GM21381 (cell line): ENCODE results near the gene GAGE10.

ENCODE experiments used
- ATAC-seq: cut with Tn5 transposase; IDR thresholded peaks from one replicate; pipeline ENCODE4 v1.9.1; 2021; ENCODE audit warnings: mild to moderate bottlenecking, moderate library complexity; ENCODE audit not compliant: unreplicated experiment

Gene GAGE10, protein sequence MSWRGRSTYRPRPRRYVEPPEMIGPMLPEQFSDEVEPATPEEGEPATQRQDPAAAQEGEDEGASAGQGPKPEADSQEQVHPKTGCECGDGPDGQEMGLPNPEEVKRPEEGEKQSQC

GRCh38 chrX:49303346-49303745, at the start of gene GAGE10:
GAGE10 (plus strand) TSS chrX:49303646; CDS start chrX:49304860, 1,214 bp downstream.
- no peak for ATAC-seq

DNA sequence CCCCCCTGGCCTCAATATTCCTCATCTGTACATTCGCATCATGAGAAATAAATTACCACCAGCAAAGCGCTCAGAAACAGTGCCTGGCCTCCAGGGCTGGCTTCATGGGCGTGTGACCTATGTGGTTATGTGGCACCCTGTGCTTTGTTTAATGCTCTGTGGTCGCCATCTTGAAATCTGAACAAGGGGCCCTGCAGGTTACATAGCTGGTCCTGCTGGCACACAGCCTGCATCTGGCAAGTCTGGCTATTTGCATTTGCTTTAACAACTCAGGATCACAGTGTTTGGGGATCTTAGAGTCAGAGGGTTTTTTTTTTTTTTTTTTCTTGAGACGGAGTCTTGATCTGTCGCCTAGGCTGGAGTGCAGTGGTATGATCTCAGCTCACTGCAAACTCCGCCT, 48.8 kb upstream of the GAGE10 start:
- ATAC-seq: no peak

GRCh38 chrX:49256268-49256995, 47.0 kb upstream of the GAGE10 start:
- no peak for ATAC-seq

GRCh38 chrX:49257074-49257790, 46.2 kb upstream of the GAGE10 start:
- no peak for ATAC-seq

DNA sequence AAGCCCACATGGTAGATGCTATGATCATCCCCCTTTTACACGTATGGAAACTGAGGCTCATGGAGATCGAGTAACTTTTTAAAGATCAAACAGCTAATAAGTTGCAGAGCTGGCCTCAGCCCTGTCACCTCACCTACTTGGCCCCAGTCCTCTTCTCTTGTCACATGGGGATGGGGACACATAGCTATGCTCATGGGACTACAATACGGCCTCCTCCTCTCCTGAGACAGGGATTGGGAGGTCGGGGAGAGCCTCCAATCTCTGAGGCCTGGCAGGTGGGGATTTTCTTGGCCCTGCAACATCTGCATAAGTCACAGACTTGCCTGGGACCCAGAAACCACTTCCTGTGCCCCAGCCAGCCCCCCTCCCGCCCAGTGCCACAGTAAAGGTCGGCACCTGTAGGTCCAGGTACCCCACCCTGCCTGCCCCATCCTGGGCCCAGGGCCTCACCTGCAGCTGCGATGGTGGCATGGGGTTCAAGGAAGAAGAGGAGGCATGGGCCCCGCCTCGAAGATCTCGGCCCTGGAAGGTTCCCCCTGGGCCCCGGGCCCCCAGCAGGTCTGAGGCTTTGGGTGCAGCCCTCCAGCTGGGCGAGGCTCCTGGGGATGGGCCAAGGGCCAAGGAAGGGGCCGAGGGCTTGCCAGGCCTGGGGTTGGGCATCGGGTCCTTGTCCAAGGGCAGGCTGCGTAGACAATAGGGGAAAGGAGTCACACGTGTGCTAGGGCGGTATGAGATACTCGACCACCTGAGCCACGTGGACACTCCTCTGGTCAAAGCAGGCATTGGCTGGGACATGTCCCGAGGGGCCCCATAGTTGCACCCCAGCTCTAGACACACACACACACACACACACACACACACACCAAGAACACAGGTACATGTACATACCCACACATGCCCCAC, 45.3 kb upstream of the GAGE10 start:
- no peak for ATAC-seq

DNA sequence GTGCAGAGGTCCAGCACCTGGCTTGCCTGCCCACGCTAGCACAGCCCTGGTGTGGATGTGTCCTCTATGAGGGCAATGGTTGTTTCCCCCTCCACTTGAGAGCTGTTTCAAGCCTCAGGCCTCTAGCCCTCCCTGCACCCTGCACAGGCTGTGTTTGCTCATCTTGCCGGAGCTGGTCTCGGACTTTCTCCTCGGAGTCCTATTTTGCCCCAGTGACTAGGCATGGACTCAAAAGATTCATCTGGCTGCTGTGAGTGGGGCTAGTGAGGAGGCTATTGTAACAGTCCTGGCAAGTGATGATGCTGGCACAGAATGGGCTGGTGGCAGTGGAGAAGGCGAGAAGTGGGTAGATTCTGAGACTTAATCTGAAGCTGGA, 44.7 kb upstream of the GAGE10 start:
- no peak for ATAC-seq

GRCh38 chrX:49260221-49260985, 43.0 kb upstream of the GAGE10 start:
- ATAC-seq: no peak

DNA sequence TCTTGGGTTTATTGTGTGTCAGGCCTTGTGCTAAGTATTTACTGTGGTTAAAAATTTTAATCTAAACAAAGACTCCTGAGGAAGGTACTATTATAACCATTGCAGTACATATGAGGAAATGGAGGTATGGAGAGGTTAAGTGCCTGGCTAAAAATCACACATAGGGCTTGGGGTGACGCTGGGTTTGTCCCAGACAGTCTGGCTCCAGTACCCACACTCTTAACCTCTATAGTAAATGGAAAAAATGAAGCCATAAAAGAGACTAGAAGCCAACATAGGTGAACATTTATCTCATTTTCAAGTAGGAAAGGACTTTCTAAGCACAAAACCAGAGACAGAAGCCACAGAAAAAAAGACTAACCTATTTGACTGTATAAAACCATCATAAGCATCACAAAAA, 40.8 kb upstream of the GAGE10 start:
- no peak for ATAC-seq

GRCh38 chrX:49263631-49264030, 39.8 kb upstream of the GAGE10 start:
- ATAC-seq: no peak

DNA sequence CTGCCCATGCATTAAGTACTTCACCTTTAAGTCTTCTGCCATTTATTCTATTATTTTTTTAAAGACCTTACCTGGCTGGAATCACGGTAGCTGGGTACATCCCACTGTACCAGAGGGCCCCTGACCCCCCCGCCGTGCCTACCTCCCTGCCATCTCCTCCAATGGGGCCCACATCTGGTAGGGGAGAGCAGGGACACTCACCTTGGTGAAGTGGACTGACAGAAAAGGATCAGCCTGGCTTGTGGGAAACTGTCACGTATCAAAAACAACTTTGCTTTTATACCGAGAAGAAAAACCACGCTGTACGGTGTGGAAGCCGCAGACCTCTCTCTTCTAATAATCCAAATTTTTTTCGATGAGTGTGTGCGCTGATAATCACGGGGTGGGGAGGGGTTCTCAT, 39.0 kb upstream of the GAGE10 start, which contains the start of gene FOXP3:
Gene FOXP3, minus strand, starts transcription at position 251 of the 400 bp plus-strand sequence. CDS start 6,205 bp downstream, outside the sequence.
- ATAC-seq: no peak

DNA sequence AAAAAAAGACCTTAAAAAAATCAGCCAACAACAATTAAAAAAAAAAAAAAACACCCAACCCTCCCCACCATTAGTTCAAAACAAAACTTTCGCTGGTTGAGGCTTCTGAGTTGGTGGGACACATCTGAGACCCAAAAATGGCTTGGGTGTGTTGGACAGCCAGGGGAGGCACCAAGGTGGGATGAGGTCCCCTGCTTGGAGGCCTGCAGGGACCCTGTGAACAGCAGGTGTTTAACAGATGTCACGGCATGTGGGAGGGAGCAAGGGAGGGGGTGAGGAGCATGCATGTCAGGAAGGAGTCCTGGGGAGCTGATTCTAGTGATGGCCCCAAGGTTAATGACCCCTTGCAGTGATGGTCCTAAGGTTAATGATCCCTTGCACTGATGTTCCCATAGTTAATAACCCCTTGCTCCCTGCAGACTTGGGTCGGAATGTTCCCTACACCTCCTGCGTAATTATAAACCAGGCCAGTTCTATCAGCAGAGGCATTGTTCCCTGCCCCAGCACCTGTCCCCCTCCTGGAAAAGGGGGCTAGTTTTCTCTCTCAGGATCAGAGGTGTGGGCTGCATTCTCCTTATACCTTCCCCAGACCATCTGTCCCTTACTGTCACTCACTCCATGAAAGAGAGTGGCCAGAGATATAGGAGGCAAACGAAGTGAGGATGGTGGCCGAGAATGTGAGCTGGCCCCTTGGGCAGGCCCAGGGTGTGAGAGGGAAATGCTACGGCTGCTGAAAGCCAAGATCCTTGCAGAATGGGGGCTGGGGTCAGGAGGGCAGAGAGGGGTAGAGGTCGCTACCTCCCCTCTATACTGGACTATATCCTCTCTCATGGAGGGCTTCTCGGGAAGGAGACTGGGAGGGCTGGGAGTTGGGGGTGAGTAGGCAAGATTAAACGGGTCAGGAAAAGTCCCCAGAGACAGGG, 36.7 kb upstream of the GAGE10 start:
- no peak for ATAC-seq

DNA sequence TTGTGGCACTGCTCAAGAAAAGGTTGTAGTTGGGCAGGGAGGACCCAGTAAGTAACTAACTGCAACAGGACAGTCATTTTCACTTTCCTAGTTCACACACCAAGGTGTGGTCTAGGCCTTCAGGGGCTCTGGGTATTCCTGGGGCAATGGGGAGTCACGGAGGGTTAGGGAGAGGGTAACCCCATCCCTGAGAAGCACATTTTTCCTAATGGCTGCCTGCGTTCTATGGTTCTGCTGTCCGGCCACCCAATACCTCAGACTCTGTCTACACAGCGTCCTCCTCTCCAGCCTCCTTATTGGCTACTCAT, 34.8 kb upstream of the GAGE10 start:
- no peak for ATAC-seq

DNA sequence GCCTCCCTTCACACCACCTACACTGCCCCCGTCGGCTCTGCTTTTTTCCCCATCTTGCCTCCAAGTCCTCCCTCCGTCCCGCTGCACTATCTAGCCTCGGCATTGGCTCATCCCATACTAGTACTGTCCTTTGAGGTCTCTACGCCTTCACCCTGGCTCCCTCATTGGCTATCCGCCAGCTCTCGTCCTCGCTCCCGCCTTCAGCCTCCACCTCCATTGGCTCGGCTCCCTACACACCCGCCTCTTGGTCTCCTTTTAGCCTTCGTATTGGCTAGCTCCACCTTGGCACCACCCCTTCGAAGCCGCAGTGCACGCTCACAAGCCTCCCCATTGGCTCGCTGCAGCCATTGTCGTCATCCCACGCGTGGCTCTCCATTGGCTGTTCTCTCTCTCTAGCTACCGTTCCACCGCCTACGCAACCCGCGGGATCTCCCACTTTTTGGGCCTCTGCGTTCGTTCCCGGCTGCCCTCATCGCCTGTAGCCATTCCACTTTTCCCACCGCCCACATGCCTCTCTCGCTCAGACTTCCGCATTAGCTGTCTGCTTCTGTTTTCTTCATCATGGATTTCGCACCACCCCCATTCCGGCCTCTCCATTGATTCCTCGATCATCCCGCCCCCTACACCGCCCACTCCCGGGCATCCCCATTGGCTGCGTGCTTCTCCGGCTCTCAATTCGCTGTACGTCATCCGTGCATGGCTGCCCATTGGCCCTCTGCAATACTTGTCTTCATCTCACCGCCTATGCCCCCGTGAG, 34.3 kb upstream of the GAGE10 start:
- peak; percentile 83 for ATAC-seq

DNA sequence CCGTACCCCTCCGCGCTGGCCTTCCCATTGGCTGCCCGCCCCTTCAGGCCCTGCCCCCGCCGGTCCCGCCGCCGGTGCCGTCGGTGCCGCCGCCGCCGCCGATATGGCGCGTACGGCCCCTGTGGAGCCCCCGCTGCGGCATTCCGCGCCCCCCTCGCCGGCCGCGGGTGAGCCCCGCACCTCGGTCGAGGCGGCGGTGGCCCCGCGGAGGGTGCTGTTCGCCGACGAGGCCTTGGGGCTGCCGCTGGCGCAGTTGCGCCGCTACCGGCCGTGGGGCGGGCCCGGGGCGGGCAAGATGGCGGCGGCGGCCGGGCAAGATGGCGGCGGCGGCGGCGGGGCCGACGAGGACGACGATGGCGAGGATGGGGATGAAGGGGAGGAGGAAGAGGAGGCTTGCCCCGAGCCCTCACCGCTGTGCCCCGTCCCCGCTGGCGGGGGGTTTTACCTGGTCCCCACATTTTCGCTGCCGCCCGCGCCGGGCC, 33.6 kb upstream of the GAGE10 start, which contains the start of gene PPP1R3F:
Gene PPP1R3F, plus strand, starts transcription at position 27 of the 482 bp plus-strand sequence. Its CDS starts 77 bp downstream, at position 104.
- ATAC-seq: peak; percentile 27

- no peak for ATAC-seq
Observed at GRCh38 chrX:49270249-49270921, 33.1 kb upstream of the GAGE10 start.

DNA sequence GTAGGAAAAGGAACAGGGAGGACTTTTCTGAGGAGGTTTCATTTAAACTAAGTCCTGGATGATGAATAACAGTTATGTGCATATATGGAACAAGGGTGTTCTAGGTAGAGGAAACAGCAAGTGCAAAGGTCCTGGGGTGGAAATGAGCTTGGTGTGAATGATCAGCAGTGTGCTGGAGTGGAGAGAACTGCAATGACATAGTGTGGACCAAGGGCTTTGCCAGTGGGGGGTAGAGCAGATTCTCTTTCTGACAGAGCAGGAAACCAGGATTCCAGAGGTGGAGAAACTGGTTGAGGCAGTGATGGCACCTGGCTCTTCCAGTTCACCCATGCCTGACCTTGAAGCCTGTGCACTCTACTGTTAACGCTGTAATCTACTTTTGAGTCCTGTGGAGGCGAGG, 32.1 kb upstream of the GAGE10 start:
- no peak for ATAC-seq

DNA sequence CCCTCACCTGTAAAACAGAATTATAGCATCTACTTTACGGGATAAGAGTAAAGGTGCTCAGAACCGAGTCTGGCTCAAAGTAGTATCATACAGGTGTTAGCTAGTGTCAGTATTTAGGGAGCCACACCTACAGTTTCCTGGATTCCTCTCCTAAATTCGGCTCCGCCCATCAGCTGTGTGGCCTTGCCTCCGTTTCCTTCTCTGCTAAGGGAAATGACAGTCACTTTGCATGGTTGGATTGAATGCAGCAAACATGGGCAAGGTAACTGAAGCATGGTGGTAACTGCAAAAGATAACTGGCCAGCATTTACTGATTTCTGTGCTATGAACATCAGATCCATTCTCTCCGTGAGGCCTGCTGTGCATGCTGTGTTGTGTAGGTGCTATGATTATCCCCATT, 31.0 kb upstream of the GAGE10 start:
- no peak for ATAC-seq

GRCh38 chrX:49273181-49273727, 30.2 kb upstream of the GAGE10 start:
- ATAC-seq: no peak
